Liver (tissue), 3 donors: ENCODE data around the gene WHRN.

Source experiments
- ATF3 ChIP-seq: IDR thresholded peaks from 2 replicates; pipeline ENCODE4 v1.6.1; 2016; ENCODE audit warnings: antibody characterized with exemption
- CTCF ChIP-seq: fragments of 150-350 bp; IDR thresholded peaks from 2 replicates; pipeline ENCODE4 v1.5.1; 2017; ENCODE audit warnings: improper control_type of control experiment, low read depth, low read length; ENCODE audit not compliant: missing input control
- FOXA2 ChIP-seq: IDR thresholded peaks from 2 replicates; pipeline ENCODE4 v1.6.1; 2016; ENCODE audit warnings: antibody characterized with exemption
- GABPA ChIP-seq, 2 donors: IDR thresholded peaks in 1 of 2; conservative IDR thresholded peaks in 1 of 2; 2 replicates each; pipeline ENCODE4 v1.6.1; 2016; ENCODE audit warnings: antibody characterized with exemption in 2 of 2, mild to moderate bottlenecking in 1 of 2, moderate library complexity in 1 of 2
- HNF4A ChIP-seq, 2 donors: conservative IDR thresholded peaks; 2 replicates each; pipeline ENCODE4 v1.6.1; 2016; ENCODE audit warnings: antibody characterized with exemption in 2 of 2, mild to moderate bottlenecking in 2 of 2
- JUND ChIP-seq, 2 donors: IDR thresholded peaks; 2 replicates each; pipeline ENCODE4 v1.6.1; 2016; ENCODE audit warnings: antibody characterized with exemption in 2 of 2
- NR2F2 ChIP-seq: IDR thresholded peaks from 2 replicates; pipeline ENCODE4 v1.6.1; 2016; ENCODE audit warnings: antibody characterized with exemption
- RAD21 ChIP-seq, 2 donors: IDR thresholded peaks; 2 replicates each; pipeline ENCODE4 v1.6.1; 2016; ENCODE audit warnings: antibody characterized with exemption in 2 of 2, mild to moderate bottlenecking in 2 of 2
- REST ChIP-seq: IDR thresholded peaks from 2 replicates; pipeline ENCODE4 v1.6.1; 2016; ENCODE audit warnings: antibody characterized with exemption, mild to moderate bottlenecking
- RXRA ChIP-seq, 2 donors: IDR thresholded peaks; 2 replicates each; pipeline ENCODE4 v1.6.1; 2017 to 2018; ENCODE audit warnings: antibody characterized with exemption in 2 of 2, mild to moderate bottlenecking in 1 of 2
- TAF1 ChIP-seq: conservative IDR thresholded peaks from 2 replicates; pipeline ENCODE4 v1.6.1; 2016; ENCODE audit warnings: antibody characterized with exemption, mild to moderate bottlenecking
- YY1 ChIP-seq: IDR thresholded peaks from 2 replicates; pipeline ENCODE4 v1.6.1; 2016; ENCODE audit warnings: antibody characterized with exemption, mild to moderate bottlenecking
- ZBTB33 ChIP-seq: IDR thresholded peaks from 2 replicates; pipeline ENCODE4 v1.6.1; 2016; ENCODE audit warnings: antibody characterized with exemption
- donor health status: healthy.
- donor health status: healthy.

GRCh38 chr9:114406441-114406840, 98.8 kb downstream of the WHRN start:
- TF ChIP-seq HNF4A (conservative IDR thresholded peaks at IDR 0.05) (no peak), CTCF (no peak), RAD21 (IDR thresholded peaks at IDR 0.05) (no peak), JUND (IDR thresholded peaks at IDR 0.05) (no peak), REST (no peak), RXRA (IDR thresholded peaks at IDR 0.05) (no peak), ATF3 (no peak), NR2F2 (no peak), ZBTB33 (no peak), TAF1 (no peak), YY1 (no peak), GABPA (IDR thresholded peaks at IDR 0.05 in 1 of 2, conservative IDR thresholded peaks at IDR 0.05 in 1 of 2) (no peak), FOXA2 (no peak)
